Measurements from ENCODE around the gene EMC9.

Gene EMC9

GRCh38 chr14:24093901-24094840 lies 47.2 kb downstream of the EMC9 start, which contains the start of gene PCK2:
PCK2 (plus strand) TSS chr14:24094311; CDS start chr14:24094406, 95 bp downstream.
- TF ChIP-seq TAF1 (IDR thresholded peaks at IDR 0.05; ENCODE audit: borderline replicate concordance, insufficient read depth, low read length) (no peak), POLR2AphosphoS5 (IDR thresholded peaks at IDR 0.05; ENCODE audit: low read depth, low read length) (no peak), REST (IDR thresholded peaks at IDR 0.05; ENCODE audit: insufficient read depth in 1 of 2, low read depth in 2 of 2, low read length in 2 of 2) (no peak), SIN3A (IDR thresholded peaks at IDR 0.05; ENCODE audit: borderline replicate concordance, insufficient read depth, low read length) (no peak), FOXP2 (optimal IDR thresholded peaks at IDR 0.05; ENCODE audit: borderline replicate concordance, extremely low read depth, extremely low read length, insufficient read depth) (no peak)

GRCh38 chr14:24093207-24093900 lies 48.0 kb downstream of the EMC9 start:
- TF ChIP-seq REST (IDR thresholded peaks at IDR 0.05; ENCODE audit: insufficient read depth in 1 of 2, low read depth in 2 of 2, low read length in 2 of 2) (no peak), SIN3A (IDR thresholded peaks at IDR 0.05; ENCODE audit: borderline replicate concordance, insufficient read depth, low read length) (no peak), TAF1 (IDR thresholded peaks at IDR 0.05; ENCODE audit: borderline replicate concordance, insufficient read depth, low read length) (no peak), POLR2AphosphoS5 (IDR thresholded peaks at IDR 0.05; ENCODE audit: low read depth, low read length) (no peak), FOXP2 (optimal IDR thresholded peaks at IDR 0.05; ENCODE audit: borderline replicate concordance, extremely low read depth, extremely low read length, insufficient read depth) (no peak)

GRCh38 chr14:24092505-24093206 lies 48.7 kb downstream of the EMC9 start:
- TF ChIP-seq FOXP2 (optimal IDR thresholded peaks at IDR 0.05; ENCODE audit: borderline replicate concordance, extremely low read depth, extremely low read length, insufficient read depth), result no peak
- TF ChIP-seq REST (IDR thresholded peaks at IDR 0.05; ENCODE audit: insufficient read depth in 1 of 2, low read depth in 2 of 2, low read length in 2 of 2), result no peak
- no peak for TF ChIP-seq POLR2AphosphoS5 (IDR thresholded peaks at IDR 0.05; ENCODE audit: low read depth, low read length)
- TF ChIP-seq TAF1 (IDR thresholded peaks at IDR 0.05; ENCODE audit: borderline replicate concordance, insufficient read depth, low read length), result no peak
- no peak for TF ChIP-seq SIN3A (IDR thresholded peaks at IDR 0.05; ENCODE audit: borderline replicate concordance, insufficient read depth, low read length)

GRCh38 chr14:24092110-24092504 lies 49.3 kb downstream of the EMC9 start:
- TF ChIP-seq TAF1 (IDR thresholded peaks at IDR 0.05; ENCODE audit: borderline replicate concordance, insufficient read depth, low read length) (no peak), FOXP2 (optimal IDR thresholded peaks at IDR 0.05; ENCODE audit: borderline replicate concordance, extremely low read depth, extremely low read length, insufficient read depth) (no peak), SIN3A (IDR thresholded peaks at IDR 0.05; ENCODE audit: borderline replicate concordance, insufficient read depth, low read length) (no peak), POLR2AphosphoS5 (IDR thresholded peaks at IDR 0.05; ENCODE audit: low read depth, low read length) (no peak), REST (IDR thresholded peaks at IDR 0.05; ENCODE audit: insufficient read depth in 1 of 2, low read depth in 2 of 2, low read length in 2 of 2) (no peak)

All from PFSK-1 (cell line).